ENCODE data around the gene TLL2.

DNA sequence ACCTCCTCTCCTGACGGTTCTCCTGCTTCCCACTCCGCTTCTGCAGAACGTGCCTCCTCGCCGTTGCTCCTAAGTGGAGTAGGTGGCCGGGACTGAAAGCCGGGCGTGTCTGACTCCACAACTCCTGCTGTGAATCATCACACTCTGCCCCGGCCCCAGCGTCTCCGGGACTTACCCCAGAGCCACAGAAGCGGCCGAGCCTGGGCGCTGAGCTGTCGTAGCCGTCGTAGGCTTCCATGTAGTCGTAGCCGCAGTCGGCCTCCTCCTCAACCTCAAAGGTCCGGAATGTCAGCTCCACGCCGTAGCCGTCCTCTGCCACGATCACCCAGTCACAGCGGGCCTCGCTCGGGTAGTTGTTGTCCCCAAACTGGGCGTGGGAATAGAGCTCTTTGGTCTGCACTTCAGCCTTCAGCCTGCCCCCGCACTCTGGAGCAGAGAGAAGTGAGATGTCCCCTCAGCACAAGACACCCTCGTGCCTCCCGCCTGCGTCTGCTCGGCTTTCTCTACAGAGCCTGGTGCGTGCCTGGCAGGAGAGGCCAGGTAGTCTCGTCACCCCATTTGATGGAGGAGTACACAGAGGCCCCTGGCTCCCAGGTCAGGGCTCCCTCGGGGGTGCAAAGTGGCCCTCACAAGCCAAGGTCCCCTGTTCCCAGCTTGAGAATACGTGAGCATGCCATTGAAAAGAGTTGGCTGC, 143.7 kb downstream of the TLL2 start:
- TF ChIP-seq, protein P1, sequence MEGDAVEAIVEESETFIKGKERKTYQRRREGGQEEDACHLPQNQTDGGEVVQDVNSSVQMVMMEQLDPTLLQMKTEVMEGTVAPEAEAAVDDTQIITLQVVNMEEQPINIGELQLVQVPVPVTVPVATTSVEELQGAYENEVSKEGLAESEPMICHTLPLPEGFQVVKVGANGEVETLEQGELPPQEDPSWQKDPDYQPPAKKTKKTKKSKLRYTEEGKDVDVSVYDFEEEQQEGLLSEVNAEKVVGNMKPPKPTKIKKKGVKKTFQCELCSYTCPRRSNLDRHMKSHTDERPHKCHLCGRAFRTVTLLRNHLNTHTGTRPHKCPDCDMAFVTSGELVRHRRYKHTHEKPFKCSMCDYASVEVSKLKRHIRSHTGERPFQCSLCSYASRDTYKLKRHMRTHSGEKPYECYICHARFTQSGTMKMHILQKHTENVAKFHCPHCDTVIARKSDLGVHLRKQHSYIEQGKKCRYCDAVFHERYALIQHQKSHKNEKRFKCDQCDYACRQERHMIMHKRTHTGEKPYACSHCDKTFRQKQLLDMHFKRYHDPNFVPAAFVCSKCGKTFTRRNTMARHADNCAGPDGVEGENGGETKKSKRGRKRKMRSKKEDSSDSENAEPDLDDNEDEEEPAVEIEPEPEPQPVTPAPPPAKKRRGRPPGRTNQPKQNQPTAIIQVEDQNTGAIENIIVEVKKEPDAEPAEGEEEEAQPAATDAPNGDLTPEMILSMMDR (IDR thresholded peaks at IDR 0.05; ENCODE audit: borderline replicate concordance, extremely low read depth, low read length, poor library complexity, severe bottlenecking), result no peak
- no peak for TF ChIP-seq EZH2 (IDR thresholded peaks at IDR 0.05; ENCODE audit: borderline replicate concordance, low read depth, low read length, severe bottlenecking)
